Activated naive CD8-positive, alpha-beta T cell (primary cell): ENCODE data around the gene MIB2.

Experiments
- H3K27ac Mint-ChIP-seq: one replicate; pipeline ENCODE4 v1.8.0; 2021; ENCODE audit warnings: mixed read lengths
- H3K27me3 Mint-ChIP-seq: one replicate; pipeline ENCODE4 v1.8.0; 2021; ENCODE audit warnings: mixed read lengths
- H3K36me3 Mint-ChIP-seq: one replicate; pipeline ENCODE4 v1.8.0; 2021; ENCODE audit warnings: mixed read lengths
- H3K4me1 Mint-ChIP-seq: one replicate; pipeline ENCODE4 v1.8.0; 2021; ENCODE audit warnings: low read depth, mixed read lengths
- H3K4me3 Mint-ChIP-seq: one replicate; pipeline ENCODE4 v1.8.0; 2021; ENCODE audit warnings: mild to moderate bottlenecking, mixed read lengths
- H3K9me3 Mint-ChIP-seq: one replicate; pipeline ENCODE4 v1.8.0; 2021; ENCODE audit warnings: low read depth, mixed read lengths

The MIB2 gene

GRCh38 chr1:1615256-1616044 is at the start of gene MIB2:
MIB2 (plus strand) TSS chr1:1615500; CDS start chr1:1623453, 7,953 bp downstream.
- Mint-ChIP-seq H3K4me1 (peaks cover 29% of the 10 kb centered on the region), H3K4me3 (peak within 1 kb of the TSS; percentile 93), H3K27ac (peak within 1 kb of the TSS; percentile 99), H3K36me3 (no peaks in the 10 kb centered on the region), H3K9me3 (no peaks in the 10 kb centered on the region), H3K27me3 (no peaks in the 10 kb centered on the region)

GRCh38 chr1:1567152-1567875 is 48.0 kb upstream of the MIB2 start:
- peak overlapping the region; percentile 9 for H3K4me3 Mint-ChIP-seq
- peak overlapping the region; percentile 77 for H3K27ac Mint-ChIP-seq
- H3K9me3 Mint-ChIP-seq = no peaks in the 10 kb centered on the region
- H3K4me1 Mint-ChIP-seq = peaks cover 48% of the 10 kb centered on the region
- H3K27me3 Mint-ChIP-seq = no peaks in the 10 kb centered on the region
- H3K36me3 Mint-ChIP-seq = no peaks in the 10 kb centered on the region

DNA sequence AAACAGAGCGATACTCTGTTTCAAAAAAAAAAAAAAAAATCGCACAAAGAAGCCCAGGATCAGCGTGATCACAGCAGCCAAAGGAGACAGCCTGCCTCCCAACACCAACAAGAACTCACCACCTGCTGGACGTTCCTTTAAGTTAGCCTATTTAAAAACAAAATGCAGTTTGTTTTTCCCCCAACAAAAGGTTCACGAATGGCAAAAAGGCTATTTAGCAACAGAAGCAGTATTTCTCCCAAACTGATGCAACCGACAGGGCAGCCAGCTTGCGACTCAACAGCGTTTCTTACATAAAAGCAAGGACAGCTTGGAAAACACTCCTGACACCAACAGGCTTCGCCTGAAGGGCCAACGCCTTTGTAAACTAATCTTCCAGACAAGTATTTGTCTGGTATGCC is 47.4 kb upstream of the MIB2 start:
- Mint-ChIP-seq H3K36me3 (no peaks in the 10 kb centered on the region), H3K4me3 (peak overlapping the region; percentile 35), H3K27ac (no peak overlapping the region), H3K27me3 (no peaks in the 10 kb centered on the region), H3K4me1 (peaks cover 51% of the 10 kb centered on the region), H3K9me3 (no peaks in the 10 kb centered on the region)

DNA sequence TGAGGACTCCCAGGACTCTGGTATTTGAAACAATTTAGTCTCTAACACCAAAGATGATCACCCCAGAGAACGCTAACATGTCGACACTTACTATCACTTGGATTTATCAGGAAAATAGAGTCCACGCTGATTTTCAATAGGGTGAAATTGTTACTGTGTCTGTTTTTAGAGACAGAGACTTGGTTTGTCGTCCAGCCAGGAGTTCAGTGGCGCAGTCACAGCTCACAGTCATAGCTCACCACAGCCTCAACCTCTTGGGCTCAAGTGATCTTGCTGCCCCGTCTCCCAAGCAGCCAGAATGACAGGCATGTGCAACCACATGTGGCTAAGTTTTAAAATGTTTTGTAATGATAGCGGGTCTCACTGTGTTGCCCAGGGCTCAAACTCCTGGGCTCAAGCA is 46.0 kb upstream of the MIB2 start:
- H3K9me3 Mint-ChIP-seq = no peaks in the 10 kb centered on the region
- H3K27ac Mint-ChIP-seq = peak overlapping the region; percentile 79
- peaks cover 2% of the 10 kb centered on the region for H3K36me3 Mint-ChIP-seq
- peaks cover 55% of the 10 kb centered on the region for H3K4me1 Mint-ChIP-seq
- H3K27me3 Mint-ChIP-seq = no peaks in the 10 kb centered on the region
- peak overlapping the region; percentile 38 for H3K4me3 Mint-ChIP-seq

DNA sequence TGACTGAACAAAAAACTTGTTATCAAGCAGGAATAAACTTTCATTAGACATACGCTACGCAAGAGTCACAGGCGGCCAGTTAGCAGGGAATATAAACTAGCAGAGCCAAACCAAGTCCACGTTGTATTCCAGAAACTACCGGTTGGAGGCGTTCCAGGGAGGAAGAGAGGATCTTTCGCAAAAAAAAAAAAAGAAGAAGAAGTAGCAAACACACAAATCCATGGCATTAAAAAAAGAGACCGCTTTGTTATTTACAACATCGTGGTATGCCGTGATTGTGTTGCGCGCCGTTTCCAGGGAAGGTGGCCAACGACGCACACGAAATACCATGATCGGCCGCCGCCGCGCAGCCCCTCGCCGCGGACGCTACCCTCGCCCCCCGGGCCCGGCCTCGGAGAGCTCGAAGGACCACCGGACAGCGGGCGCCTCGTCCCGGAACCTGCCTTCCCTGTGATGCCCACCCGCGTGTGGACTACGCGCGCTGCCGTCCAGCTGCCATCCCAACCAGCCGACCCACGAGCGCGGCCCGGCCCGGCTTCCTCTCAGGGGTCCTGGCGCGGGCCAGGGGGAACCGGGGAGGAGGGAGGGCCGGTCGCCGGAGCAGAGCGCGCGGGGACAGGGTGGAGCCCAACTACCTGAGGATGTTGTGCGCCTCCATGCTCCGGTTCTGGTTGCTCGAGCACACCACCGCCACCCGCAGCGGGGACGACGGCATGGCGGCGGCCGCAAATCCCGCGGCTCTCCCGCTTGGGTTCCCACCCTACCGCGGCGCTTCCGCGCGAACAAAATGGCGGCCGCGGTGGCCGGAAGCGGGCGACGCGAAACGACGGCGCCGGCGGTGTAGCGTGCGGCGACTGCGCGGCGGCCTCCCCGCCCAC is 41.2 kb upstream of the MIB2 start:
- H3K27me3 Mint-ChIP-seq = no peaks in the 10 kb centered on the region
- H3K36me3 Mint-ChIP-seq = peaks cover 2% of the 10 kb centered on the region
- peak overlapping the region; percentile 99 for H3K4me3 Mint-ChIP-seq
- H3K27ac Mint-ChIP-seq = peak overlapping the region; percentile 99
- H3K4me1 Mint-ChIP-seq = peaks cover 38% of the 10 kb centered on the region
- no peaks in the 10 kb centered on the region for H3K9me3 Mint-ChIP-seq

GRCh38 chr1:1574721-1575537 is 40.4 kb upstream of the MIB2 start, which contains the start of gene SSU72:
SSU72 (minus strand) TSS chr1:1574863; CDS start chr1:1574557, 306 bp downstream.
- Mint-ChIP-seq H3K27ac (peak within 1 kb of the TSS; percentile 99), H3K4me1 (peaks cover 30% of the 10 kb centered on the region), H3K4me3 (peak within 1 kb of the TSS; percentile 99), H3K9me3 (no peaks in the 10 kb centered on the region), H3K27me3 (no peaks in the 10 kb centered on the region), H3K36me3 (peaks cover 2% of the 10 kb centered on the region)

- Mint-ChIP-seq H3K9me3 (no peaks in the 10 kb centered on the region), H3K4me3 (no peak overlapping the region), H3K36me3 (peaks cover 2% of the 10 kb centered on the region), H3K27me3 (no peaks in the 10 kb centered on the region), H3K27ac (no peak overlapping the region), H3K4me1 (peaks cover 14% of the 10 kb centered on the region)
Measured at GRCh38 chr1:1577367-1578011, 37.8 kb upstream of the MIB2 start.

DNA sequence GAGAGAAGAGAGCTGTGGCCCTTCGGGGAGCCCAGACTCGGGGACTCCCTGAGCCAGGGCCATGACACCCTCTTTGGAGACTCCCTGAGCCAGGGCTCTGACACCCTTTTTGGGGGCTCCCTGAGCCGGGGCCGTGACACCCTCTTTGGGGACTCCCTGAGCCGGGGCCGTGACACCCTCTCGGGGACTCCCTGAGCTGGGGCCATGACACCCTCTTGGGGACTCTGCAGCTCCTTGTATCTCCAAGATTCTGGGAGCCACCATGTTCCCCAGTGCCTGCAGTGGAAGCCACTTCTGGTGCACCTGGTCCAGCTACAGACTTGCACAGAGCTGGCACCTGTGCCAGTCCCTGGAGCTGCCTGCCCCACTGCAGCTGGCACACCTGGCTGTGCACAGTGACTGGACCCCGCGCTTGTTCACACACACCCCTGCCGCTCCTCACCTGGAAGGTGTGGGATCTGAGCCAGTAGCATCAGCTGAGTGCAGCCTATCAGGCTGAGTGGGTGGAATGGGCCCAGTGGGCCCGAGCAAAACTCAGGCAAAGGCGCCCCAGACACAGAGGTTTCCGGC is 36.8 kb upstream of the MIB2 start:
- Mint-ChIP-seq H3K4me1 (peaks cover 12% of the 10 kb centered on the region), H3K27ac (no peak overlapping the region), H3K36me3 (peaks cover 2% of the 10 kb centered on the region), H3K4me3 (no peak overlapping the region), H3K27me3 (no peaks in the 10 kb centered on the region), H3K9me3 (no peaks in the 10 kb centered on the region)

DNA sequence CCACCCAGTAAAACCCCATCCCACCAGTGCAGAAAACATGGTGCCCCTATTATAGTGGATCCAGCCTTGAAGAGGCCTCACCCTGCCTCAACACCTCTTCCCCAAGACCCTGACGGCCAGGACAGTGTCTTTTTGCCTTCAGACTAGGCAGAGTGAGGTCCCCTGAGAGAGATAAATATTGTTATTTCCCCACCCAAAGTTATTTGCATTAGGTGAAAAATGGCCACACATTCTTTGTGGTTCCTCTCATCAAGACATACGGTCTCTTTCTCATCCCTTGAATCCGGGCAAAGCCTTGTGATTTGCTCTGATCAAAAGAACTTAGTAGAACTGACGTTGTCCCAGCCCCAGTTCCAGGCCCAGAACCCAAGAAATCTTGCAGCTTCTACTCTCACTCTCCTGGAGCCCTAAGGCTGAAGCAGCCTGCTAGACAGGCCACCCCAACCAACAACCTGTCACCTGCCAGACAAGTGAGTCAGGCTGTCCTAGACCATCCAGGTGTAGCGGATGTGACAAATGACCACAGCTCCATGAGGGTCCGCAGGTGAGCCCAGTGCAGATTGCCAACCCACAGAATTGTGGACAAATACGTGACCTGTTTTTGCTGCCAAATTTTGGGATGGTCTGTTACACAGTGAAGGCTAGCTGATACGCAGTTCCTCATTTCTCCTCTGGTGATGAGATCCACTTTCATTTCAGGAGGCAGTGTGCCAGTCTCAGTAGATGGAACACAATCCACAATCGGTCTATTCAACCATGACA is 32.5 kb upstream of the MIB2 start:
- H3K27me3 Mint-ChIP-seq = peaks cover 2% of the 10 kb centered on the region
- no peaks in the 10 kb centered on the region for H3K36me3 Mint-ChIP-seq
- no peaks in the 10 kb centered on the region for H3K9me3 Mint-ChIP-seq
- H3K4me3 Mint-ChIP-seq = no peak overlapping the region
- H3K27ac Mint-ChIP-seq = no peak overlapping the region
- peaks cover 1% of the 10 kb centered on the region for H3K4me1 Mint-ChIP-seq

DNA sequence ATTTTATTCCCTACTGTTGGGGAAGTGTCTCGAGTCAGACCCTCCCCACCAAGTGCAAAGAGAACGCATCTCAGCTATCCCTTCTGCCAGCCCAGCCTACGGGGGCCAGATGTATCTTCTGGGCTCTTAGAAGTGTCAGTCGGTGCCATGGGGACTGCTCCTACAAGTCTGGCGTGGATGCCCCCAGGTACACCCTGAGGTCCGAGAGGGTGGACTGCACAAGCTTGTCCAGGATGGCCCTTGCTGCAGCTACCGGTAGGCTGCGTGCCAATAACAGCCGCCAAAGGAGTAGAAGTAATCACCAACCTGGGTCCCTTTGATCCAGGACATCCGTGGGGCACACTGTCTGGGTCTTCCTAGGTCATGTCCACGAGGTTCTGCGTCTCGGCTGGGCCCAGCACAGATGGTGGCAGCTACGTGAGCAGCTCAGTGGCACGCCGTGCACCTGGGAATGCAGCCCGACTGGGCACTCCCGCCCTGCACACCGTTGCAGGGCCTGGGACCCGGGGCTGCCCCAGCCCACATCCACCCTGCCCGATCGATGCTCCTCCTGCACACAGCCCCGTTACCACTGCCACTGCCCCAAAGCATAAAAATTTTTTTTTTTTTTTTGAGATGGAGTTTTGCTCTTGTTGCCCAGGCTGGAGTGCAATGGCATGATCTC is 31.8 kb upstream of the MIB2 start:
- H3K27me3 Mint-ChIP-seq = peaks cover 2% of the 10 kb centered on the region
- peaks cover 1% of the 10 kb centered on the region for H3K4me1 Mint-ChIP-seq
- H3K27ac Mint-ChIP-seq = no peak overlapping the region
- H3K36me3 Mint-ChIP-seq = no peaks in the 10 kb centered on the region
- no peaks in the 10 kb centered on the region for H3K9me3 Mint-ChIP-seq
- no peak overlapping the region for H3K4me3 Mint-ChIP-seq

DNA sequence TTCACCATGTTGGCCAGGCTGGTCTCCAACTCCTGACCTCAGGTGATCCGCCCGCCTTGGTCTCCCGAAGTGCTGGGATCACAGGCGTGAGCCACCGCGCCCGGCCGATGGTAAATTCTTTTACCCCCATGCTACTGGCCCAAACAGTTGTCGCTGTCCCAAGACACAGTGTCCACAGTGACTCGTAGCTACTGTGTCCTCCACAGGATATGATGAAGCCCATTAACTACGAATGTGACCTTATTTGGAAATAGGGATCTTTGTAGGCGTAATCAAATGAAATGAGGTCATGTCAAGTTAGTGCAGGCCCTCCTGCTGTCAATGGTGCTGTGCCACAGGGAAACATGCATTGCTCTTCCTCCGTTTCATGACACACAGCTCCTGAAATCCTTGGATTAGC is 23.8 kb upstream of the MIB2 start:
- H3K27me3 Mint-ChIP-seq = peaks cover 2% of the 10 kb centered on the region
- no peaks in the 10 kb centered on the region for H3K4me1 Mint-ChIP-seq
- no peaks in the 10 kb centered on the region for H3K9me3 Mint-ChIP-seq
- H3K27ac Mint-ChIP-seq = no peak overlapping the region
- H3K4me3 Mint-ChIP-seq = no peak overlapping the region
- H3K36me3 Mint-ChIP-seq = no peaks in the 10 kb centered on the region

DNA sequence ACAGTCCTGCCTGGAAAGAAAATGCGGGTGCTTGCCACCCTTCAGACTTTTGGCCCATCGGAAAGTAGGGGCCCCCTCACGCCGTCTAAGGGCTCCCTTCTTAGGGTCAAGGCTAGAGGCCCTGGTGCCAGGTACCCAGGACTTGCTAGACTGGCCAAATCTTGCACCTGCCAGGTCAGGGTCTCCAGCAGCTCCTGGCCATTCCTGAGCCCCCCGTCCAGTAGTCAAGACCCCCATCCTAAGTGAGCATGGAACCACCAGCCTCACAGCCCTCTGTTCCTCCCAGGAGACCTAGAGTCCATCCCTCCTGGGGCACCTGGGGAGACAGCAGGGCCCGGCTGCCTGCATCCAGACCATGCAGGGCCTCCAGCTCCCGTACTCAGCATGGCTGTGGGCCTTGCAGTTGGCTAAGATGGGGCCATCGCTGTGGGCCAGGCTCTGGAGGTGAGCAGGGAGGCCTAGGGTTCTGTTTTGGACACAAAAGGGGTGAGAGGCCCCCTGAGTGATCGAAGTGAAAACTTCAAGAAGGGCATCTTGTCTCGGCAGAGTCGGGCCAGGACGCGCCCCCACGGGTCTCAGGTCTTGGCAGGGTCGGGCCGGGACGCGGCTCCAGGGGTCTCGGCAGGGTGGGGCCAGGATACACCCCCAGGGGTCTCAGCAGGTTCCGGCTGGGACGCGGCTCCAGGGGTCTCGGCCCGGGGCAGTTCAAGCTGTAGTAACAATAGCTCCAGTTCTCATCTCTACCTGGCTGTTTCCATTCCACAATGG is 21.3 kb upstream of the MIB2 start:
- H3K27me3 Mint-ChIP-seq = no peaks in the 10 kb centered on the region
- peaks cover 7% of the 10 kb centered on the region for H3K4me1 Mint-ChIP-seq
- no peak overlapping the region for H3K4me3 Mint-ChIP-seq
- H3K9me3 Mint-ChIP-seq = no peaks in the 10 kb centered on the region
- no peak overlapping the region for H3K27ac Mint-ChIP-seq
- no peaks in the 10 kb centered on the region for H3K36me3 Mint-ChIP-seq
